ENCODE results near the gene OS9. TPM values are rescaled to one million over a fixed set of nuclear protein-coding genes. Genes with fewer than 3 reads are reported as not detected.
A peak's percentile ranks its signal among the peaks of the same experiment; 100 is the strongest.

Gene OS9
- total and polyA plus RNA-seq, 9 donors: 128 to 387 (median 200) TPM

GRCh38 chr12:57743769-57744168 lies 49.8 kb downstream of the OS9 start:
- no peaks in the 10 kb centered on the region for H3K9me3 ChIP-seq
- H3K36me3 ChIP-seq: no peaks in the 10 kb centered on the region
- no peak for DNase-seq
- 84 to 86% (median 86%) methylated on average over 2 of the region's 2 CpGs for WGBS, 3 donors
- no peak overlapping the region for H3K27ac ChIP-seq
- no peak overlapping the region for H3K4me3 ChIP-seq
- no peaks in the 10 kb centered on the region for H3K27me3 ChIP-seq
- intact Hi-C loops (cut with DNase I): no loop called here
- no peak for TF ChIP-seq EP300 (IDR thresholded peaks at IDR 0.05)
- TF ChIP-seq, protein P1, sequence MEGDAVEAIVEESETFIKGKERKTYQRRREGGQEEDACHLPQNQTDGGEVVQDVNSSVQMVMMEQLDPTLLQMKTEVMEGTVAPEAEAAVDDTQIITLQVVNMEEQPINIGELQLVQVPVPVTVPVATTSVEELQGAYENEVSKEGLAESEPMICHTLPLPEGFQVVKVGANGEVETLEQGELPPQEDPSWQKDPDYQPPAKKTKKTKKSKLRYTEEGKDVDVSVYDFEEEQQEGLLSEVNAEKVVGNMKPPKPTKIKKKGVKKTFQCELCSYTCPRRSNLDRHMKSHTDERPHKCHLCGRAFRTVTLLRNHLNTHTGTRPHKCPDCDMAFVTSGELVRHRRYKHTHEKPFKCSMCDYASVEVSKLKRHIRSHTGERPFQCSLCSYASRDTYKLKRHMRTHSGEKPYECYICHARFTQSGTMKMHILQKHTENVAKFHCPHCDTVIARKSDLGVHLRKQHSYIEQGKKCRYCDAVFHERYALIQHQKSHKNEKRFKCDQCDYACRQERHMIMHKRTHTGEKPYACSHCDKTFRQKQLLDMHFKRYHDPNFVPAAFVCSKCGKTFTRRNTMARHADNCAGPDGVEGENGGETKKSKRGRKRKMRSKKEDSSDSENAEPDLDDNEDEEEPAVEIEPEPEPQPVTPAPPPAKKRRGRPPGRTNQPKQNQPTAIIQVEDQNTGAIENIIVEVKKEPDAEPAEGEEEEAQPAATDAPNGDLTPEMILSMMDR (IDR thresholded peaks at IDR 0.05): no peak
- no peak for TF ChIP-seq POLR2A (IDR thresholded peaks at IDR 0.05)
- peaks cover 7% of the 10 kb centered on the region for H3K4me1 ChIP-seq (ENCODE audit: insufficient read depth)

DNA sequence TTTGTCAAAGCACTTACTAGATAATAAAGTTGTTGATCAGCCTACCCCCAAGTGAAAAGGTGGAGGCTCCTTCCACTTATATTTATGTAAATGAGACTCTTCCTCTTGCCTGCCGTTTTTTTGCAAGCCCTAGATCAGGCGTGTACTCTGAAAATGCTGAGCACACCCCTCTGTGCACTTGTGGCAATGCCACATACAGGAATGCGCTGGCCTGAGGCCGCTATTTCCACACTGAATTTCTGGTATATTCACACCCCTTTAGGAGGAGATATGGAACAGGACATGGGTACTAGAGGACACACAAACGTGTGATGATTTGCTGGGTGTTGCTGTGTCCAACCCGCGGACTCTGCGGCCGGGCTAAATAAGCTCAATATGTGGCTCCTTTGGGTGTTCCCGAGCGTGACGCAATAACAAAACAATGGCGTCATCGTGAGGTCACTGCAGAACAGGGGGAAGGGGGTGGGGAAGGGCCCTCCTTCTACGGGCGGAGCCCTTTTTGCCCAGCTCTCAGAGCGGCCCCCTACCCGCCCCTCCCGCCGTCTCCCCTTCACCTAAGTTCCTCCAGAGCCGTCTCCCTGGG lies 50.4 kb downstream of the OS9 start:
- Histone ChIP-seq H3K27ac (peak overlapping the region; percentile 92 to 95), H3K36me3 (no peaks in the 10 kb centered on the region), H3K9me3 (no peaks in the 10 kb centered on the region), H3K27me3 (no peaks in the 10 kb centered on the region), H3K4me1 (ENCODE audit: insufficient read depth) (peaks cover 7% of the 10 kb centered on the region), H3K4me3 (peak overlapping the region; percentile 56)
- TF ChIP-seq EP300 (IDR thresholded peaks at IDR 0.05) (no peak), POLR2A (IDR thresholded peaks at IDR 0.05) (no peak)
- peak; percentile 60 to 86 (median 84) for DNase-seq
- 3 to 5% (median 4%) methylated on average over 21 of the region's 21 CpGs for whole genome bisulfite sequencing, 3 donors
- intact Hi-C loops (cut with DNase I): no loop called here

DNA sequence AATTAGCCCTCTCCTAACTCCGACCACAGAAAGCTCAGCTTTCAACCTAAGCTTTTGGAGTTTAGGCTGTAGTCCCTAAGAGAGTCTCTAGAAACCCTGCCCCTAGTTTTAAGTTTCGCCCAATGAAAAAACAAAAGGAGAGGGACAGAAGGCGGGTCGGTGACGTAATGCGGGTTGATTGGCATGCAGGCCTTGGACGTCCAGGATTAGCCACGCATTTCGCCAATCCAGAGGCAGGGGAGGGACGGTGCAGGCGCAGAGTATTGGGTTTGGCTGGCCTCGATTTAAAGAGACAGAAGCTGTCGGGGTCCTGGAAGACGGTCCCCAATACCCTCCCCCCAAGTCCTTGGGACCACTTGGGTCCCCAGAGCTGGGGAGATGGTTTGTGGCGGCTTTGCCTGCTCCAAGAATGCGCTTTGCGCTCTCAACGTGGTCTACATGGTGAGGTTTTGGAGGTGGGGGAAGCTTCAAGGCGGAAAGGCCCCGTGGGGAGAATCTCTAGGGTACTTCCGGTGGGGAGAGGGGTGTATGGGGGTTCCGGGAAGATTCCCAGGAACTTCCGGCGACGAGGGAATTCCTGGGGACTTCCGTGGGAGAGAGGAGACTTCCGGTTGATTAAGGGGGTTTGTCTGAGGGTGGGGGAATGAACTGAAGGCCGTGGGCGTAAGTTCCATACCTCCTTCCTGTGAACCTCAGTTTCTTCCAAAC lies 51.0 kb downstream of the OS9 start, which contains the start of gene TSPAN31:
TSPAN31 (plus strand) TSS at position 263 of the 708 bp plus-strand sequence; CDS start at position 379, 116 bp downstream.
- no peaks in the 10 kb centered on the region for H3K27me3 ChIP-seq
- peaks cover 7% of the 10 kb centered on the region for H3K4me1 ChIP-seq (ENCODE audit: insufficient read depth)
- intact Hi-C loops (cut with DNase I): no loop called here
- DNase-seq: peak; percentile 95 to 98 (median 96)
- H3K27ac ChIP-seq: peak within 1 kb of the TSS; percentile 92 to 95
- H3K4me3 ChIP-seq: peak within 1 kb of the TSS; percentile 56
- no peaks in the 10 kb centered on the region for H3K9me3 ChIP-seq
- H3K36me3 ChIP-seq: no peaks in the 10 kb centered on the region
- WGBS, 3 donors: 0 to 1% (median 0%) methylated on average over 29 of the region's 29 CpGs
- no peak for TF ChIP-seq EP300 (IDR thresholded peaks at IDR 0.05)
- TF ChIP-seq POLR2A (IDR thresholded peaks at IDR 0.05): peak; percentile 74

GRCh38 chr12:57745485-57745881 lies 51.6 kb downstream of the OS9 start:
- 15 to 28% (median 25%) methylated on average over 8 of the region's 8 CpGs for WGBS, 3 donors
- no peak for TF ChIP-seq POLR2A (IDR thresholded peaks at IDR 0.05)
- TF ChIP-seq, protein P1 (IDR thresholded peaks at IDR 0.05): no peak
- no peak for TF ChIP-seq EP300 (IDR thresholded peaks at IDR 0.05)
- H3K36me3 ChIP-seq: no peaks in the 10 kb centered on the region
- H3K4me3 ChIP-seq: peak overlapping the region; percentile 56
- peak overlapping the region; percentile 92 to 95 for H3K27ac ChIP-seq
- no peaks in the 10 kb centered on the region for H3K27me3 ChIP-seq
- H3K4me1 ChIP-seq (ENCODE audit: insufficient read depth): peaks cover 7% of the 10 kb centered on the region
- no peaks in the 10 kb centered on the region for H3K9me3 ChIP-seq
- DNase-seq: no peak
- intact Hi-C loops (cut with DNase I): no loop called here

GRCh38 chr12:57746025-57746424 lies 52.1 kb downstream of the OS9 start:
- H3K27ac ChIP-seq: peak overlapping the region in 1 of 2 donors; percentile 95
- no peaks in the 10 kb centered on the region for H3K27me3 ChIP-seq
- TF ChIP-seq EP300 (IDR thresholded peaks at IDR 0.05) (no peak), POLR2A (IDR thresholded peaks at IDR 0.05) (no peak)
- TF ChIP-seq, protein P1 (IDR thresholded peaks at IDR 0.05): no peak
- WGBS, 3 donors: 76 to 91% (median 79%) methylated on average over 3 of the region's 3 CpGs
- no peak for DNase-seq
- no peaks in the 10 kb centered on the region for H3K36me3 ChIP-seq
- H3K4me1 ChIP-seq (ENCODE audit: insufficient read depth): peaks cover 7% of the 10 kb centered on the region
- intact Hi-C loops (cut with DNase I): no loop called here
- no peak overlapping the region for H3K4me3 ChIP-seq
- no peaks in the 10 kb centered on the region for H3K9me3 ChIP-seq
